CD4-positive, alpha-beta T cell (primary cell): ENCODE measurements around the gene ZNF710. TPM values are rescaled to one million over a fixed set of nuclear protein-coding genes. Genes with fewer than 3 reads are reported as not detected.

Experiments
- ATAC-seq: fragments of 200-7000 bp; cut with Tn5 transposase; one replicate; pipeline ENCODE4 v1.10.0; 2022; ENCODE audit warnings: mild to moderate bottlenecking; ENCODE audit not compliant: poor library complexity
- CTCF ChIA-PET: fragments of 350-600 bp; sonication (Branson Sonifier 250); formaldehyde crosslinking; loops from one replicate; lab custom pipeline; 2021; ENCODE audit warnings: antibody characterized with exemption, inconsistent platforms; lab: Charles Lee
- POLR2A ChIA-PET: fragments of 350-600 bp; sonication (Branson Sonifier 250); formaldehyde crosslinking; loops from one replicate; lab custom pipeline; 2021; ENCODE audit warnings: antibody characterized with exemption, inconsistent platforms; lab: Charles Lee
- DNase-seq, 14 experiments: peaks; one replicate each; pipeline ENCODE4 v3.0.0-alpha.2; 2013 to 2020; ENCODE audit warnings: mixed read lengths in 2 of 14
- H3K27ac ChIP-seq, 2 donors: one replicate each; pipeline versions ENCODE4 v1.5.1 to v1.7.0; 2013; ENCODE audit warnings: low read length in 2 of 2, low read depth in 1 of 2, mild to moderate bottlenecking in 1 of 2
- H3K27me3 ChIP-seq, 2 experiments: 1 replicate in 1 of 2; 2 replicates in 1 of 2; pipeline versions ENCODE4 v1.6.1 to v1.7.0; 2013; ENCODE audit warnings: low read length in 2 of 2, control low read depth in 1 of 2, mild to moderate bottlenecking in 1 of 2, moderate library complexity in 1 of 2; ENCODE audit not compliant: insufficient read depth in 2 of 2, control insufficient read depth in 1 of 2
- H3K36me3 ChIP-seq: one replicate; pipeline ENCODE4 v1.6.1; 2013; ENCODE audit warnings: low read length, control low read depth; ENCODE audit not compliant: insufficient read depth
- H3K4me1 ChIP-seq: one replicate; pipeline ENCODE4 v1.6.1; 2013; ENCODE audit warnings: low read length, control low read depth; ENCODE audit not compliant: insufficient read depth
- H3K4me3 ChIP-seq: one replicate; pipeline ENCODE4 v1.5.1; 2013; ENCODE audit warnings: mild to moderate bottlenecking, low read length, moderate library complexity
- H3K9me3 ChIP-seq, 2 experiments: 1 replicate in 1 of 2; 2 replicates in 1 of 2; pipeline versions ENCODE4 v1.6.1 to v1.7.0; 2013; ENCODE audit warnings: low read length in 2 of 2, mild to moderate bottlenecking in 2 of 2, control low read depth in 1 of 2, moderate library complexity in 1 of 2; ENCODE audit not compliant: control insufficient read depth in 1 of 2, insufficient read depth in 1 of 2
- H3K27ac Mint-ChIP-seq: one replicate; pipeline ENCODE4 v1.8.0; 2020; ENCODE audit warnings: mixed read lengths
- H3K27me3 Mint-ChIP-seq: one replicate; pipeline ENCODE4 v1.8.0; 2021; ENCODE audit warnings: mixed read lengths
- H3K36me3 Mint-ChIP-seq: one replicate; pipeline ENCODE4 v1.8.0; 2021; ENCODE audit warnings: low read depth, mixed read lengths
- H3K4me1 Mint-ChIP-seq: one replicate; pipeline ENCODE4 v1.8.0; 2021; ENCODE audit warnings: low read depth, mixed read lengths
- H3K4me3 Mint-ChIP-seq: one replicate; pipeline ENCODE4 v1.8.0; 2020; ENCODE audit warnings: mild to moderate bottlenecking, mixed read lengths
- H3K9me3 Mint-ChIP-seq: one replicate; pipeline ENCODE4 v1.8.0; 2020; ENCODE audit warnings: mixed read lengths
- CTCF ChIP-seq: fragments of 200-600 bp; IDR thresholded peaks from one replicate; pipeline ENCODE4 v1.8.0; 2022; ENCODE audit warnings: antibody characterized with exemption, mild to moderate bottlenecking
- intact Hi-C, 2 experiments: fragments of 100-400 bp; cut with DNase I in 1 of 2; cut with micrococcal nuclease in 1 of 2; formaldehyde crosslinking; loops; one replicate each; pipeline versions ENCODE4 v1.15.1 to v1.9.0; 2023 to 2025; cut with DNase I, micrococcal nuclease
- total RNA-seq, 174 experiments: library from RNA in 2 of 174; stranded (reverse) in 2 of 174; gene quantifications; one replicate each; pipeline ENCODE4 v1.2.3 and lab custom pipeline; 2021 to 2026

ZNF710 gene
- total RNA-seq, 2 experiments from 2014 or later, result 6.5 to 7.7 TPM

- DNase-seq (no peak), ATAC-seq (no peak)
- no peaks in the 10 kb centered on the region for H3K9me3 Mint-ChIP-seq
- ChIA-PET CTCF (no interaction called here), POLR2A (no interaction called here)
- no peaks in the 10 kb centered on the region for H3K36me3 ChIP-seq
- no peak overlapping the region for H3K4me3 Mint-ChIP-seq
- no peak overlapping the region for H3K27ac Mint-ChIP-seq
- H3K4me3 ChIP-seq, result no peak overlapping the region
- no peaks in the 10 kb centered on the region for H3K36me3 Mint-ChIP-seq
- no peaks in the 10 kb centered on the region for H3K4me1 Mint-ChIP-seq
- intact Hi-C loops, result no loop called here
- no peak for TF ChIP-seq CTCF
- no peaks in the 10 kb centered on the region for H3K4me1 ChIP-seq
- no peaks in the 10 kb centered on the region for H3K27me3 ChIP-seq
- H3K27ac ChIP-seq, result no peak overlapping the region
- no peaks in the 10 kb centered on the region for H3K27me3 Mint-ChIP-seq
- H3K9me3 ChIP-seq, result no peaks in the 10 kb centered on the region
These were observed 33.2 kb upstream of the ZNF710 start for GRCh38 chr15:89967881-89968280.

DNA sequence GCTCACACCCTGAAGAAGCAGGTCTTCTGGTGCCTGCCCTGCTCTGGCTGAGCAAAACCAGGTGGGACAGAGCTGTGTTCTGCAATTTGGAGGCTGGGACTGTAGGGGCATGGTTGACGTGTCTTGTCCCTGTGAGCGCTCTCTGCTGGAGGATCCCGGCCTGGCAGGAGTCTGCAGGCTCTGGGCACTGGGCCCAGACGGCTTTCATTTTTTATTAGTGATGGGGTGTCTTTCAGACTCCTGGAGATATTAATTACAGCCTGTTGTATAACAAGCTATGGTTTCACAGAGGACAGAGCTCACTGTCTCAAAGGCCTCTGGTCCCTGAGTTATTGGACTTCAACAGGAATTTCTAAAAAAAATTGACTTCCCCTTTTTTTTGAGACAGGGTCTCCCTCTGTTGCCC is 29.5 kb upstream of the ZNF710 start:
- TF ChIP-seq CTCF, result peak; percentile 26
- no peak overlapping the region for H3K4me3 Mint-ChIP-seq
- peak; percentile 11 to 68 (median 30) for DNase-seq
- peak; percentile 98 for ATAC-seq
- CTCF ChIA-PET, result interaction anchor here (1.1 kb wide), 1 partner anchor 131 kb away, joined by 4 read pairs; the partner anchor contains the start of gene IDH2
- Histone ChIP-seq H3K9me3 (no peaks in the 10 kb centered on the region), H3K36me3 (no peaks in the 10 kb centered on the region), H3K4me3 (no peak overlapping the region), H3K27ac (no peak overlapping the region), H3K27me3 (no peaks in the 10 kb centered on the region), H3K4me1 (no peaks in the 10 kb centered on the region)
- no peak overlapping the region for H3K27ac Mint-ChIP-seq
- no peaks in the 10 kb centered on the region for H3K4me1 Mint-ChIP-seq
- H3K36me3 Mint-ChIP-seq, result no peaks in the 10 kb centered on the region
- intact Hi-C loops, result no loop called here
- POLR2A ChIA-PET, result no interaction called here
- no peaks in the 10 kb centered on the region for H3K9me3 Mint-ChIP-seq
- H3K27me3 Mint-ChIP-seq, result no peaks in the 10 kb centered on the region

DNA sequence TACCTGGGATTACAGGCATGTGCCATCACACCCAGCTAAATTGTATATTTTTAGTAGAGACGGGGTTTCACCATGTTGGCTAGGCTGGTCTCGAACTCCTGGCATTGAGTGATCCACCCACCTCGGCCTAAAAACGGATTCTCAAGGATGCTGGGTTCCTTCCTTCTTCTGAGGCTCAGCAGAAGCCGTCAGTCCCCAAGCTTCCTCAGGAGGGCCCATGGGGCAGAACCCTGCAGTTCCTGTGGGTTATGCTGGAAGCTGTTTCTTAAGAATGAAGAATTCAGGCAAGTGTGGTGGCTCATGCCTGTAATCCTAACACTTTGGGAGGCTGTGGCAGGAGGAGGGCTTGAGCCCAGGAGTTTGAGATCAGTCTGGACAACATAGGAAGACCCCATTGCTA is 29.0 kb upstream of the ZNF710 start:
- Mint-ChIP-seq H3K4me1 (no peaks in the 10 kb centered on the region), H3K9me3 (no peaks in the 10 kb centered on the region), H3K4me3 (no peak overlapping the region), H3K27ac (no peak overlapping the region), H3K27me3 (no peaks in the 10 kb centered on the region), H3K36me3 (no peaks in the 10 kb centered on the region)
- DNase-seq (peak in 1 of 14 experiments; percentile 22), ATAC-seq (no peak)
- H3K9me3 ChIP-seq, result no peaks in the 10 kb centered on the region
- H3K27me3 ChIP-seq, result no peaks in the 10 kb centered on the region
- H3K27ac ChIP-seq, result no peak overlapping the region
- no peak for TF ChIP-seq CTCF
- POLR2A ChIA-PET, result no interaction called here
- H3K36me3 ChIP-seq, result no peaks in the 10 kb centered on the region
- H3K4me3 ChIP-seq, result no peak overlapping the region
- CTCF ChIA-PET, result interaction anchor here (1.1 kb wide), 1 partner anchor 130 kb away, joined by 4 read pairs; the partner anchor contains the start of gene IDH2
- intact Hi-C loops, result no loop called here
- no peaks in the 10 kb centered on the region for H3K4me1 ChIP-seq
